ENCODE data around the gene WDR82.

Gene WDR82

DNA sequence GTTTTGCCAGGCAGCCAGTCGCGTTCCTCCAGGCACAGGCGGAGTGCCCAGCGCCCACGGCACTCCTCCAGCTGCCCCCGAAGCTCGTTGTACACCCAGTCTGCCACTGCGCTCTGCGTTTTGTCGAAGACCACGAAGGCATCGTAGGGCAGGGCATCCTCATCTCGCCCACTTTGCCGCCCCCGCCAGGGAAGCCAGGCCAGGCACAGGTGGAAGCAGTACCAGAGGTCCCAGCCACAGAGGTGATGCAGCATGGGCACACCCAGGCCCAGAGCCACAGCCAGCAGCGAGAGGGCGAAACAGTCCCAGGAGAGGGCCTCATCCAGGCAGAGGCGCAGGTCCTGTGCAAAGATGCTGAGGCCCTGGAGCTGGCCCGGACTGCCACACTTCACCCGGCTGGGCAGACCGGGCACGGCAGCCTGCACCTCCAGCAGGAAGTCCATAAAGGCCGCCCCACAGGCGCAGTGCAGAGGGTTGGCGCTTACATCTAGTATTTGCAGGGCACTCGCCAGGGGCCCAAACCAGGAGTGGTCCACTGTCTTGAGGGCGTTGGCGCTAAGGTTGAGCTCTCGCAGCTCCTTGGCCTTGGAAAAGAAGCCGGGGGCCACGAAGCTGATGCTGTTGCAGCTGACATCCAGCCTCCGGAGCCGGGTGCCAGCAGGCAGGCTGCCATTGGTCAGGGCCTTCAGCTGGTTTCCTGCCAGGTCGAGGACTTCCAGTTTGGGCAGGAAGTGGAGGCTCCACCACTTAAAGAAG, 56.7 kb downstream of the WDR82 start:
- DNase-seq = peak; percentile 55 to 79

DNA sequence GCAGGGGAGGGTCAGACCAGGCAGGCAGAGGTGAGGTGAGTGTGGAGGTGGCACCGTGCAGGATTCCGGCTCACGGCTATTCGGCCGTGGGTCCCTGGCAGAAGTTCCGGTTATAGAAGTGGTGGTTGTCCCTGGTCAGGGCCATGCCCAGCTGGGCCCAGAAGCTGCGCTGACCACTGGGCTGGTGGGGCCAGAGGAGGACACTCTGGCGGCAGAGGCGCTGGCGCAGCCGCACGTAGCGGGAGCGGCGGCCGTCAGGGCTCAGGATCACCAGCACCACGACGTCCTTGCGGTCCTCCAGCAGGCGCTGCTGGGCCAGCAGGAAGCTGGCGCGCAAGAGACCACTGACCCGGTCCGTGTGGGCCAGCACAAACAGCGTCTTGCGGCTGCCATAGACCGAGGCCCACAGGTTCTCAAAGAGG, 57.3 kb downstream of the WDR82 start:
- no peak for DNase-seq

DNA sequence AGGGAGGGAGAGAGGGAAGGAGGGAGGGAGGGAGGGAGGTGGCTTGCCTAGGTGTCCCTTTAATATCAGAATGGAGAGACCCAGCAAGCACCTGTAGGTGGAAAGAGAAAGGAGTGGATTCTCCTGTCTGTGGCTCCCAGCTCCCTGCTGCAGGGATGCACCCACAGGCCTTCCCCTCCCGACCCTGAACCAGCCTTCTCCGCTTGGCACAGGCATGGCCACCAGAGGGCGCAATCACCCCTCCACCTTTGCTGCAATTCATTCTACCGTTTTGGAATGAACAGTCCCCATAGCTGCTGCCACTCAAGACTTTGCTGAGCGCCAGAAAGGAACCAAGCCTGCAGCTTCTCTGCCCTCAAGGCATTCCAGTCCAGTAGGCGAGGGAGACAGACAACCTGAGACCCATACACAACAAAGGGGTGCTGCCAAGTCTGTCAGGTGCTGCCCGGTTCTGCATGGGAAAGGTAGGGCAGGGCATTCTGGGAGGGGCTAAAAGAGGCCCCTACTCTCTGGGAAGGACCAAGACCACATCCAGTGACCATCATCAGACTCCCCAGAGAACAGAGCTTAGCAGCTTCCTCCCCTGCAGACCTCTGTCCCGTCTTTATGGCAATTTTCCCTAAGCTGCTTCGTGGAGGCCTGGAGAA, 57.9 kb downstream of the WDR82 start:
- DNase-seq = peak; percentile 79 to 87

DNA sequence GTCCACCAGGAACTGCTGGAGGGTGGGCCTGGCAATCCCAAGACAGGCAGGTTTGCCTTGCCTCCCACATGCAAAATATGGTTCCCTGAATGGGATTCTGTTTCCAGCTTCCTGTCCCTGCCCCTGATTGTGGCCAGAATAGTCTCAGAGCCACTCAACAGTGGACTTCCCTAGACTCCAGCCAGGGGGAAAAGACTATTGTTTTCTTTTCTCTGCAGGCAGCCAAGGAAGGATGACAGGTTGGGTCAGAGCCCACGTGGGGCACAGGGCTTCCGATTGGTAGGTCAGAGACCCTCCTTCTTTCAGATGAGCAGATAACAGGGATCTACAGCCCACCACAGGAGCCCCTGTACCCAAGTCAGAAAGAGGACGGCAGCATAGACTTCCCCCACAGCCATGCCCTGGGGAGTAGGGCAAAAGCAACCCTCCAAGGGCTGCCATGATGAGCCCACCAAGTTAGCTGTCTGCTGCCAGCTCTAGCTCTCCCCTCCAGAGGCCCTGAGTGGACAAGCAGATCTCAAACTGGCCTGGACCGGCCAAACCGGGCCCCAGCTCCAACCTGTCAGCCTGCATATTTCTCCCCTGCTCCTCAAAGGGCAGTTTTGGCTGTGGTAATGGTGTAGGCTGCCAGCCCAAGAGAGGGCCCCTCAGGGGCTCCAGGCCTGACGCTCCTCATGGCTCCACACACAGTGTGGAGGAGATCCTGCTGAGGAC, 59.4 kb downstream of the WDR82 start:
- DNase-seq = no peak

DNA sequence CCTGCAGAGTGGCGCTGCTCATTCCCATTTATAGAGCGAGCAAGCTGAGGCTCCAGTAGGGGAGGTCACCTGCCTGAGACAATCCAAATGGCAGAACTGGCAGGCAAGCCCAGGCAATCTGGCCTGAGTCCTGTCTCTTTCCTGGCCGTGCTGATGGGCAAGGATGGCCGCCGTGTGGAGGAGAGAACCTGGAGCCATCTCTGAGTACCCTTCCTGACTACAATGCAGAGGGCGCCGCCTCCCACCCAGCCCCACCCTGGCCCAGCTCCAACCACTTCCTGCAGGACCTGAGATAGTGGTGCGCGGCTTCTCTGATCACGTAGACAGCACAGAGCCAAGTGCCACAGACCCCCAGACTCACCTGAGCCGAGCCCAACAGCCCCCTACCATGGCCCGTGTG, 60.0 kb downstream of the WDR82 start:
- DNase-seq = peak in 1 of 2 donors; percentile 47

DNA sequence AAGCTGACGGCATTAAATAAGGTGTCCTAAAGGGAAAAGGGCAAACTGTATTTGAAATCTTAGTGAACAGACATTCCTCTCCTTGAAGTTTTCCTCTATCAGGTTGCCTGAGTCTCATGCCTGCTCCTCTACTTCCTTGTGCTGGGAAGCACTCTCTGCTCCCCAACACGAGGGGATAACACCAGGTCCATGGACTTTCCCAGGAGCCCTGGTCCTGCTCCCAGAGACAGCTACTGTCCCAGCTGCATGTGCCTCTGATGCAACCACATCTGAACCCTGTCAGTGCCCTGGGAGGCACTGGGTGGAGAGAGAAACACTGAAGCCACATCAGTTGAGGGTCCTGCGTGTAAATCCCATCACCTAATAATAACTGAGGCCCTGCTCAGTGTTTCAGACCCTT, 60.4 kb downstream of the WDR82 start:
- DNase-seq = no peak

DNA sequence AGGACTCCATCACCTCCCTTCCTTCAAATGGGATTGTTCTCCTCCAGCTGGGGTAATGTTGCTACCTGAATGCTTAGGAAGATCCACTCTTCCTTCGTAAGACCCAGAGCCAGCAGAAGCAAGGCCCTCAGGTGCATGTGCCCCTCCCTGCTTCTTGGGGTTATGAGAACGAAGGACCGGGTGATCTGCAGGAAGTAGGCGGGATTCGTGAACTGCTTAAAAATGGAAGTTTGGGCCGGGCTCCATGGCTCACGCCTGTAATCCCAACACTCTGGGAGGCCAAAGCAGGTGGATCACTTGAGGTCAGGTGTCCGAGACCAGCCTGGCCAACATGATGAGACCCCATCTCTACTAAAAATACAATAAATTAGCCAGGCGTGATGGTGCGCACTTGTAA, 61.0 kb downstream of the WDR82 start:
- DNase-seq = peak in 1 of 2 donors; percentile 36

DNA sequence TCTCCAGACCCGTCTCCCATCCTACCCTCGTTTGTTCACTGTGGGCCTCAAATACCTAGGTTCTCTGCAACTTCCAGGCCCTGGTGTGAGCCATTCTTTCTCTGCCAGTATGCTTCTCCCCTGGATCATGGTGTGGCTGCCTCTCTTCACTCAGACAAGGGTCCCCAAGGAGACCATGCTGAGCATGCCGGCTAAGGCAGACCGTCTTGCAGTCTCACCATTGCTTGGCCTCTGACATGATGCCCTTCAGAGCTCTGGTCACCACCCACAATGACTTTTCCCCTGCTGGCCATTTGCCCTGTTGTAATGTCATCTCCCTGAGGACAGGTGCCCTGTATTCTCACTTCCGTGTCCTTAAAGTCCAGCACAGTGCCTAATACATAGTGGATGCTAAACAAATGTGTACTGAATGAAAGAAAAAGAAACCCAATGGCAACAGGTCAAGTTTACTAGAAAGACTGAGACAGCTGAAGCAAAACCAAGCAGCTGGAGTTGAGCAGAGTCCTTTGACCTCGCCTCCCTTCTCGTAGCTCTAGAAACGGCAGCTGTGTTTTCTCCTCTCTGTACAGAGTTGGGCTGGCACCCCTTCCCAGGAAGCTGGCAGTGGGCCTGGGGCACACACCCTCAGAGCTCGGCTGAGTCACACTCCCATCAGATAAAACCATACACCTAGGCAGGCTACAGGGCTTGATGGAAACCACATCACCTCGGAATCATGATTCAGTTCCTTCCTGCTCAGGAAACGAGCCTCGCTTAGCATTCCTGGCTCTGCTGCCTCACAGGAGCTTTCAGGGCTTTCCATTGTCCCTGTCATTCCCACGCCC, 61.7 kb downstream of the WDR82 start:
- peak in 1 of 2 donors; percentile 53 for DNase-seq

DNA sequence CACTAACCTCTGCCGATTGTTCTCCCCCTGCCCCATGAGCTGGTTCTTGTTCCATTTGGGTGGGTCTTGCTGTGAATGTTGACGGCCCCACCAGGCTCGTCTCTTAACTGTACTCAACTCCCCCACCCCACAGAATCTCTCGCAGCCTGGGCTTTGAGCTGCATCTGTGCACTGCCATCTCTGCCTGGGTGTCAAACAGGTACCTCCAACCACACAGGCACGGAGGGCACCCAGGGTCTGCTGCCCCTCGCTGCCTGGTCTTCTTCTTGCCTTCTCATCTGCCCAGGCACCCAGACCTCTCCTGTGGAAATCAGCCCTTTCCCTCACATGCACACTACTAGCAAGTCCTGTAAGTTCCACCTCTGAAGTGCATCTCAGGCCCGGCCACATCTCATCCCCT, 63.1 kb downstream of the WDR82 start:
- no peak for DNase-seq

DNA sequence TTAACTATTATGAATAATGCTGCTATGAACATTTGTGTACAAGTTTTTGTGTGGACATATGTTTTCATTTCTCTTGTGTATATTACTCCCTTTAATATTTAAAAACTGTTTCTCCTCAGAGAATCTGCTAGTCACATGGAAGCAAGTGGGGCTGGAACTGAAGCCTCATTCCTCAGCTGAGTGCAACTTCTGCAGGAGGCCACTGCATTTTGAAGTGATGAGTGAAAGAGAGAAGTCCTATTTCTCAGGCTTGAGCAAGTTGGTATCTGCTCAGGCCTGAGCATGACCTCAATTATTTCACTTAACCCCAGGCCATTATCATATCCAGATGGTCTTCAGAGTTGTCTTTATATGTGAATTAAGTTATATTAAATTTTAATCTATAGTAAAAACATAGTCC, 64.5 kb downstream of the WDR82 start:
- DNase-seq = no peak

DNA sequence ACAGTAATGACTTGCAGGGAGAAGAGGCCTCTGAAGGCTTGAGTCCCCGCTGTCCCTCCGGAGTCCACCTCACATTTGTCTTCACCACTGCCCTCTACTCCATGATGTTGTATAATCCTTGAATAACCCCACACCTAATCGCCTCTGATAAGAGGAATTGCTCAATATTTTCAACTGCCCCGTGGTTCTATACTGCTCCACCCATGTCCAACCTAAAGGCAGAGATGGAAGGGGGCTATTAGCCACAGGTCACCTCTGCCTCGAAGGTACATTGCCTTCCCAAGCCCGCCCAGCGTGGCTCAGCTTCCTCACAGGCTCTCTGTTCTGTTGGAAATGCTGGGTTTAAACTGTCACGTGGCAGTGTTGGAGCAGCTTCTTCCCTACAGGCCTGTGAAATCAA, 65.4 kb downstream of the WDR82 start:
- no peak for DNase-seq

DNA sequence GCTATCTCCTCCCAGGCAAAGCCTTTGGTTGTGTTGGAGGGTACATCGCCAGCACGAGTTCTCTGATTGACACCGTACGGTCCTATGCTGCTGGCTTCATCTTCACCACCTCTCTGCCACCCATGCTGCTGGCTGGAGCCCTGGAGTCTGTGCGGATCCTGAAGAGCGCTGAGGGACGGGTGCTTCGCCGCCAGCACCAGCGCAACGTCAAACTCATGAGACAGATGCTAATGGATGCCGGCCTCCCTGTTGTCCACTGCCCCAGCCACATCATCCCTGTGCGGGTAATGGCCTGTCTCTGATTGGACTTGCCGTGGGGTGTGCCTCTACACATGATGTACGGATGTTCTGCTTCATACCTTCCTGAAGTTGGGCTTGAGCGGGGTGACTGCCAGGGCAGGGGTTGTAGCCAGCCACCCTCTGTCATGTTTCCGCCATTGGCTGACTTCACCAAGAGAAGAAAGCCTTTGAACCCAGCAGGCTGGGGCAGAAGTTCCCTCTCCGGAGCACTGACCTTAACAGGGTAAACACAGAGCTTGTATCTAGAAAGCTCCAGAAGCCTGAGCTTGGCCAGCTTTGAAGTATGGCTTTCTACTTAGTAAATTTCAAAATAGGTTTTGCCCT, 67.1 kb downstream of the WDR82 start:
- no peak for DNase-seq

DNA sequence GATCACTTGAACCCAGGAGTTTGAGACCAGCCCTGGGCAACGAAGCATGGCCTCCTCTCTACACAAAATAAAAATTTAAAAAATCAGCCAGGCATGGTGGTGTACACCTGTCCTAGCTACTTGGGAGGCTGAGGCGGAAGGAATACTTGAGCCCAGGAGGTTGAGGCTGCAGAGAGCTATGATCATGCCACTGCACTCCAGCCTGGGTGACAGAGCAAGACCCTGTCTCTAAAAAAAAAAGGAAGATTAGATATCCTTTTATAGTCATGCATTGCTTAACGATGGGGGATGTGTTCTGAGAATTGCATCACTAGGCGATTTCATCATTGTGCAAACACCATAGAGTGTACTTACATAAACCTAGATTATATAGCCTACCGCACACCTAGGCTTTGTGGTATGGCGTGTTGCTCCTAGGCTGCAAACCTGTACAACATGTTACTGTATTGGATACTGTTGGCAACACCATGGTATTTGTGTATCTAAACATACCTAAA, 67.9 kb downstream of the WDR82 start:
- DNase-seq = peak in 1 of 2 donors; percentile 28

DNA sequence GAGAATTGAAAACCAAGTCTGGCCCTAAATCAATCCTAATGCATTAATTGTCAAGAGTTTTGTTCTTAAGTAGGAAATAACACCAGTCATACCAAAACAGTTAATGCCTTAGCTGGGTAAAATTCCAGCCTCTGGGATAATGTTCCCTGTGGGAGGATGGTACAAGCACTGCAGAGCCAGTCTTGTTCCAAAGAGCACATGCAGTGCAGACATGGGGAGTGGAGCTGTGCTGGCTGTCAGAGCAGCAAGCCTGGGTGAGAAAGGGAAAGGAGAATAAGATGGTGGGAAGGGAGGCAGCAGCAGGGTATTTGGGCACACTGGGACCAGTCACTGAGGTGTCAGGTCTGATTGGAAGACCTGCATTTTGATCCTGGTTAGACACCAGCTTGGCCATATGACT, 68.4 kb downstream of the WDR82 start:
- DNase-seq = no peak

DNA sequence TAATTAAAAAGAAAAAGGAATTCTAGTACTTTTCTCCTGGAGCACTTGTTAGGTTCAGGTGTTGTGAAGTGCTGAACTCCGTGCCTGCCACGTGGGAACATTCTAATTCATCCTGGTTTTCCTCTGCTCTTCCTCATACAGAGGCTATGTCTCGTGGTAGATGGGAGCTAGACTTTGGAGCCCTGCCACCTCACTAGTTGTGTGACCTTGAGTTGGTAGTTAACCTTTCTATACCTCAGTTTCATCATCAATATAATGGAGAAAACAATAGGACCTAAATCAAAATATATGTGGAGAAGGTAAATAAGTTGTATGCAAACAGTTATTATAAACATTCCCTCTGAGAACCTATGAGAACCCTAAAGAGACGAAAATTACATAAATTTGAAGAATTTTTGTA, 69.9 kb downstream of the WDR82 start:
- DNase-seq = no peak

DNA sequence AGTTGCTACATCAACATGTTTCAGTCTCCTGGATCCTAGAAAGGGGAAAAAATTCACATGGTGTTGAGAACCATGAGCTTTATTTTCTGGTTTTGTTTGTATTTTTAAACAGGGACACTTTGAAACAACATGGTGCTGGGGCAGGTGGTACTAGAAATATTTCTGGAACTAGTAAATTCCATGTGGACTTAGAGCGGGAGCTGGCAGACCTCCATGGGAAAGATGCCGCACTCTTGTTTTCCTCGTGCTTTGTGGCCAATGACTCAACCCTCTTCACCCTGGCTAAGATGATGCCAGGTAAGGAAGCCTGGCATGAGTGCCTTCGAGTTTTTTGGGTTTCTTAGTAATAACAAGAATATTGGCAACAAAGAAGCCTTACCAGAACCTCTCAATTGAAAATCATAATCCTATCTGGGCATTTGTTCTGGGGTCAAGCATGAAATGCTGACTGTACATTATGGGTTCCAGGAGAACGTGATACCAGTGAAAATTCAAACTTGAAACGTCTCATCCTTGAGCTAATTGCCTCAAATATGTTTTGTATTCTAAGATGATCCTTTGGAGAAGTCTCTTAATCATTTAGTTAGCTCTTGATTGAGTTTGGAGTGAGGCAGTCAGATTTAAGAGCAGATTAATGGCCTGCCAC, 72.6 kb downstream of the WDR82 start:
- DNase-seq = no peak
